ENCODE data around the gene GHR.

GRCh38 chr5:42598311-42598710 is 175.1 kb downstream of the GHR start:
- TF ChIP-seq CTCF (IDR thresholded peaks at IDR 0.05) = no peak
- no peak for TF ChIP-seq POLR2A (IDR thresholded peaks at IDR 0.05)

All from stomach (tissue), 4 donors.